ENCODE results near the gene PEF1. TPM values are rescaled to one million over a fixed set of nuclear protein-coding genes. Genes with fewer than 3 reads are reported as not detected.
A peak's percentile ranks its signal among the peaks of the same experiment; 100 is the strongest.

PEF1 gene
- total RNA-seq, 2 donors from 2014 or later, result 55.5 to 62.8 TPM

- intact Hi-C loops (cut with DNase I), result no loop called here
- no peak for DNase-seq (ENCODE audit: low spot score)
Observed at GRCh38 chr1:31674626-31675025, 29.9 kb upstream of the PEF1 start.

GRCh38 chr1:31673433-31673832 is 28.8 kb upstream of the PEF1 start:
- DNase-seq (ENCODE audit: low spot score), result no peak
- intact Hi-C loops (cut with DNase I), result loop anchor here in 1 of 2 donors (1.0 kb wide), 1 partner anchor 68 kb away; no protein-coding TSS in a partner anchor

- DNase-seq (ENCODE audit: low spot score), result no peak
- intact Hi-C loops (cut with DNase I), result loop anchor here in 1 of 2 donors (1.0 kb wide), 1 partner anchor 68 kb away; no protein-coding TSS in a partner anchor
Observed at GRCh38 chr1:31672986-31673385, 28.3 kb upstream of the PEF1 start.

GRCh38 chr1:31671561-31672201 is 27.0 kb upstream of the PEF1 start:
- intact Hi-C loops (cut with DNase I), result no loop called here
- DNase-seq (ENCODE audit: low spot score), result no peak

- DNase-seq (ENCODE audit: low spot score), result no peak
- intact Hi-C loops (cut with DNase I), result no loop called here
Observed at GRCh38 chr1:31671147-31671546, 26.5 kb upstream of the PEF1 start.

- DNase-seq (ENCODE audit: low spot score), result no peak
- intact Hi-C loops (cut with DNase I), result no loop called here
Observed at GRCh38 chr1:31670593-31670964, 25.9 kb upstream of the PEF1 start.

GRCh38 chr1:31669786-31670592 is 25.3 kb upstream of the PEF1 start:
- DNase-seq (ENCODE audit: low spot score), result no peak
- intact Hi-C loops (cut with DNase I), result loop anchor here (5.0 to 10.0 kb wide), 3 partner anchors 32 to 1302 kb away; partner anchors contain the start of gene COL16A1 (in 1 of the 2)

GRCh38 chr1:31669433-31669785 is 24.7 kb upstream of the PEF1 start:
- intact Hi-C loops (cut with DNase I), result loop anchor here (5.0 to 10.0 kb wide), 3 partner anchors 33 to 1303 kb away; partner anchors contain the start of gene COL16A1 (in 1 of the 2)
- DNase-seq (ENCODE audit: low spot score), result no peak

GRCh38 chr1:31668303-31668883 is 23.7 kb upstream of the PEF1 start:
- intact Hi-C loops (cut with DNase I), result loop anchor here (5.0 to 10.0 kb wide), 3 partner anchors 34 to 1304 kb away; partner anchors contain the start of gene COL16A1 (in 1 of the 2)
- no peak for DNase-seq (ENCODE audit: low spot score)

GRCh38 chr1:31667065-31667785 is 22.5 kb upstream of the PEF1 start:
- DNase-seq (ENCODE audit: low spot score), result no peak
- intact Hi-C loops (cut with DNase I), result loop anchor here (5.0 to 10.0 kb wide), 3 partner anchors 35 to 1305 kb away; partner anchors contain the start of gene COL16A1 (in 1 of the 2)

GRCh38 chr1:31666263-31666963 is 21.7 kb upstream of the PEF1 start:
- intact Hi-C loops (cut with DNase I), result loop anchor here (5.0 to 10.0 kb wide), 3 partner anchors 36 to 1306 kb away; partner anchors contain the start of gene COL16A1 (in 1 of the 2)
- DNase-seq (ENCODE audit: low spot score), result no peak

GRCh38 chr1:31665234-31665878 is 20.7 kb upstream of the PEF1 start:
- intact Hi-C loops (cut with DNase I), result loop anchor here (2.0 to 10.0 kb wide), 4 partner anchors 37 to 1307 kb away; partner anchors contain the start of gene COL16A1 (in 1 of the 2)
- DNase-seq (ENCODE audit: low spot score), result peak; percentile 79

GRCh38 chr1:31664528-31664927 is 19.9 kb upstream of the PEF1 start:
- intact Hi-C loops (cut with DNase I), result loop anchor here (2.0 to 10.0 kb wide), 3 partner anchors 43 to 124 kb away; no protein-coding TSS in a partner anchor

GRCh38 chr1:31663622-31664452 is 19.2 kb upstream of the PEF1 start:
- DNase-seq (ENCODE audit: low spot score), result no peak
- intact Hi-C loops (cut with DNase I), result loop anchor here (2.0 to 10.0 kb wide), 3 partner anchors 43 to 125 kb away; no protein-coding TSS in a partner anchor

More at GRCh38 chr1:31664528-31664927, 19.9 kb upstream of the PEF1 start:
- DNase-seq (ENCODE audit: low spot score), result peak; percentile 58

GRCh38 chr1:31662463-31662862 is 17.8 kb upstream of the PEF1 start:
- no peak for DNase-seq (ENCODE audit: low spot score)
- intact Hi-C loops (cut with DNase I), result loop anchor here in 1 of 2 donors (5.0 to 10.0 kb wide), 2 partner anchors 45 to 122 kb away; no protein-coding TSS in a partner anchor

- intact Hi-C loops (cut with DNase I), result loop anchor here in 1 of 2 donors (5.0 to 10.0 kb wide), 2 partner anchors 45 to 123 kb away; no protein-coding TSS in a partner anchor
- DNase-seq (ENCODE audit: low spot score), result no peak
Observed at GRCh38 chr1:31661856-31662255, 17.2 kb upstream of the PEF1 start.
